Right renal cortex interstitium (tissue), 3 donors: ENCODE data around the gene CFAP90. TPM values are rescaled to one million over a fixed set of nuclear protein-coding genes. Genes with fewer than 3 reads are reported as not detected.
A peak's percentile ranks its signal among the peaks of the same experiment; 100 is the strongest.

Experiments
- DNase-seq, 3 donors: peaks; one replicate each; pipeline ENCODE4 v3.0.0-alpha.2; 2013; ENCODE audit warnings: low read depth in 3 of 3, low spot score in 2 of 3
- polyA plus RNA-seq, 3 donors: library from polyadenylated mRNA; unstranded; fragments of 120-200 nt; gene quantifications; one replicate each; pipeline ENCODE4 v1.2.1, GENCODE V29; 2013; ENCODE audit not compliant: insufficient read length in 3 of 3

CFAP90 gene
- polyA plus RNA-seq, 3 donors, result 4.6 to 5.7 (median 4.7) TPM

DNA sequence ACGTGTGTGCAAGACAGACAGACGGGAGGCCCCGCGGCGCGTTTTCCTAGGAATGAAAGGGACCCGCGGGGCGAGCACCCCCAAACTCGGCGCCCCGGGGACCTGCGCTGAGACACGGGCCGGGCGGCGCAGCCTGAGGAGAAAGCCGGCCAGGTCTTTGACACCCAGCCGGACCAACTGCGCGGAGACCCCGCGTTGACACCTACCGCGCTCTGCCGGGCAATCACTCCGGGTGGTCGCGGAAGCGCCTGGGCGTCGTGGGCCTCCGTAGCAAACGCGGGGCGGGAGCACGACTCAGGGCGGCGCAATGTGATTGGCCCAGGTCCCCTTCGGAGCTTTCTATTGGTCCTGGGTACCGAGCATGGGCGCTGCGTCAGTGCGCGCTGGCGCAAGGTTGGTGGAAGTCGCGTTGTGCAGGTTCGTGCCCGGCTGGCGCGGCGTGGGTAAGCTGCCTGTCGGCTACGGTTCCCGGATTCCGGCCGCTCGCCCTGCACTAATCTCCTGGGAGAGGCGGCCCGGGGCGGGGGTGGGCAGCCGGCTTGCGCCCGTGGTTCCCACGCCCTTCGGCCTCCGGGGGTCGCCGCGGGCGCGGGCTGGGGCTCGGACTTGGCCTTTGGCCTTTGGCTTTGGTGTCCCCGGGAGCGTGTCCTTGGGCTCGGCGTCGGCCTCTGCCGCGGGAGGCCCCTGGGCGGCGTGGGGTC, 18.0 kb upstream of the CFAP90 start, which contains the start of the genes FASTKD3 and MTRR:
Gene FASTKD3 (minus strand): TSS at position 259 of the 701 bp plus-strand sequence. CDS start 948 bp downstream, outside the sequence.
Gene MTRR (plus strand): TSS at position 376 of the 701 bp plus-strand sequence. CDS start 1,647 bp downstream, outside the sequence.
- DNase-seq, result peak; percentile 68 to 85 (median 78)

GRCh38 chr5:7868427-7868772, 17.5 kb upstream of the CFAP90 start:
- no peak for DNase-seq

DNA sequence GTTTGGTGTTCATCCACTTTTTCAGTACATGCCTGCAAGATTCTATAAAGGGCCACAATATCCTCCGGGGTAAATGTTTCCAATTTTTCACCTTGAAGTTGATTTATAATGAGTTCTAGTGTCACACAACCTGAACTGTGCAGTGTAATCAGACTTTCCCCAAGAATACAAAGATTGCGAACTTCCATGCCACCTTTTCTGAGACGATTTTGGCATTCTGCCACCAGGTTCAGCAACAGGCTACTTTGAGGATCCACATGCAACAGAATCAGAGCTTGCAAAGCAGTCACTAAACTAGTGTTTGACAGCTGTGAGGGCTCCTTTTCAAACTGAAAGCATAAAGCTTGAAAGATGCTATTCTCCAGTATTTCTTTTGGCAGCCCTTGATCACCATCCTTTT, 16.3 kb upstream of the CFAP90 start:
- DNase-seq, result no peak

GRCh38 chr5:7866196-7866595, 15.3 kb upstream of the CFAP90 start:
- no peak for DNase-seq

DNA sequence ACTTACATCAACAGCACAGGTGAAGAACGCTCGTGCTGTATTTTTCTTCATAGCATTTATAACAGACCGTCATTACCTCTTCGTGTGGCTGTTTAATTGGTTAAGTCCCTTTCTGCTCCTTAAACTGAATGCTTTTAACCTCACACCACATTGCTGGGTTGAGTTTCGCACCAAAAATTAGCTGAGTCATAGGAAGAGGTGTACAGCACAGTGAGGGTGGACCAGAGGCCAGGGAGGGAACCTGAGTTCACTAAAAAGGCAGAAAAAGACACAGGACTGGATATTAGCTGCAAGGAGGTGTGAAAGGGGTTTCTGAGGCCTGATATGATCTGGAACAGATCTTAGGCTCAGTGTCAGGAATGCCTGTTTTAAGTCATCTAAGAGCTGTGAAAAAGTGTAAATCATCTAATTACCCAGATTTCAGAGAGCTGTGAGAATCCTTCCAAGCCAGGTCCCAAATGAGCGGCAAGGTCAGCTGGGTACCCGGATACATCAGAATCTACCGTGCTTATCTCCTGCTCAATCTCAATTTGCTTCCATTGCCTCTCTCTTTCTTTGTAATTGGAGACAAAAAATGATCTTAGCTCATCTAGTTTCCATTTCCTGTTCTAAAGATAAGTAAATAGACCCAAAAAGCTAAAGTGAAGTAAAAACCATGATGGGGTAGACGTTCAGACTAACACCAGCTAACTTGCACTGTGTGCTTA, 7.1 kb upstream of the CFAP90 start:
- DNase-seq, result no peak

GRCh38 chr5:7857361-7857760, 6.4 kb upstream of the CFAP90 start:
- no peak for DNase-seq

DNA sequence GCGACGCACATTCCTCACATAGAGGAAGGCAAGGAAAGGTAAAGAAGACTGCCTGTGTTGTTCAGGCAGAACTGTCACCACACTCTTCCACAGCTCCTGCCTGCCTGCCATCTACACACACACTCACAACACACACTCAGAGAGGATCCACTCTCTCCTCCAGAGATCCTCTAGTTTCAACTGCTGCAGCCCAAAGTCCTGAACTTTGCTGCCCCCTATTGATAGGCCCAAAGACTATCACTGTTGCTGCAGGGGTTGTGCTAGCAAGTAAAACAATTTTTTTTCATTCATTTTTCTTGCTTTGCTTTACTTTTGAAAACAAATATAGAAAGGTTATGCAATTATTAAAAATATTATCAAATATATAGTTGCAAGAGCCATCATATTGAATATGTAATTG, 5.9 kb upstream of the CFAP90 start:
- DNase-seq, result no peak

GRCh38 chr5:7855611-7856010, 4.7 kb upstream of the CFAP90 start:
- no peak for DNase-seq

- no peak for DNase-seq
Measured at GRCh38 chr5:7852988-7853387, 2.1 kb upstream of the CFAP90 start.

DNA sequence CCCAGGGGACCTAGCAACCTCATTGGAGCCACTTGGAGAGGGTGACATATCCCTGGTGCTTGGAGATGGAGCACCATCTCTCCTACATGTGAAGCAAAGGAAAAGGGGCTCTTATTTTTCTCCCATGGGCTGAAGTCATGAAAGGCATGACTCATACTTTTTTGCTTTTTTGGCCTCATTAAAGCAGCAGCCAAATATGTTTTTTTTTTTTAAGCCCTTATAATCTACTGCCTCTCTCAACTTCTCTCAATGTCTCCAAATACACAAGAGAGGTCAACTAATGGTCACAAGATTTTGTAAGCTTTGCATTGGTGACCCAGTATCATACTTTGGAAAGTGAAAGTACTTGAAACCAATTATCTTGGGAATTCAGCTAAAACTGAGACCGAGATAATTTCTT, 1.6 kb upstream of the CFAP90 start:
- DNase-seq, result no peak

DNA sequence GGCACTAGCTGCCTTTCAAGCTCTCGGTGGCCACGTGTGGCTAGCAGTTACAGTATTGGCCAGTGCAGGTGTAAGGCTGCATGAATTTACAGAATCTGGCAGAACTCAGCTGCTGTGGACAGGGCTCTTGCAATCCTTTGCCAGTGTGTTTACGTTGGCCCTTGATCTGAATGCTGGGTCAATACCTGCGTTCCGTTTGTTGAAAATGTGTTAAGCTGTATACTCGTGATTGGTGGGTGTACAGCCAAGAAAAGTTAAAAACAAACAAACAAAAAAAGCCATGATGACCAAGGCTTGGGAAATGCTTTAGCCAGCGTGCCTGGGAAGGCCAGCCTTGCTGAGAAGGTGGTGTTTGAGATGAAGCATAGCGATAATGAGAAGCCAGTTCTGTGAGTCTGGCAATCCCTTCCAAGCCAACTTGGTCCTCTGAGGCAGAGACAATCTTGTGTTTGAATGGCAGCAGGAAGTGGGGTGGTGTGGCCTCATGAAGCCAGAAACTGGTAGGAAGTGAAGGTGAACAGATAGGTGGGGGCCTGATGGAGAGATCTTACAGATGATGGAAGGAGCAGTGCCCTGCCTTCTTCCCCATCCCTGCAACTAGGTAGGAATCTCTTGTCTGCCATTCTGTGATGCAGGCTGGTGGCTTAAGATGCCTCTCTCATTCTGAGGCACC, 820 bp upstream of the CFAP90 start:
- no peak for DNase-seq

- DNase-seq, result no peak
Measured at GRCh38 chr5:7851240-7851592, 283 bp upstream of the CFAP90 start.

DNA sequence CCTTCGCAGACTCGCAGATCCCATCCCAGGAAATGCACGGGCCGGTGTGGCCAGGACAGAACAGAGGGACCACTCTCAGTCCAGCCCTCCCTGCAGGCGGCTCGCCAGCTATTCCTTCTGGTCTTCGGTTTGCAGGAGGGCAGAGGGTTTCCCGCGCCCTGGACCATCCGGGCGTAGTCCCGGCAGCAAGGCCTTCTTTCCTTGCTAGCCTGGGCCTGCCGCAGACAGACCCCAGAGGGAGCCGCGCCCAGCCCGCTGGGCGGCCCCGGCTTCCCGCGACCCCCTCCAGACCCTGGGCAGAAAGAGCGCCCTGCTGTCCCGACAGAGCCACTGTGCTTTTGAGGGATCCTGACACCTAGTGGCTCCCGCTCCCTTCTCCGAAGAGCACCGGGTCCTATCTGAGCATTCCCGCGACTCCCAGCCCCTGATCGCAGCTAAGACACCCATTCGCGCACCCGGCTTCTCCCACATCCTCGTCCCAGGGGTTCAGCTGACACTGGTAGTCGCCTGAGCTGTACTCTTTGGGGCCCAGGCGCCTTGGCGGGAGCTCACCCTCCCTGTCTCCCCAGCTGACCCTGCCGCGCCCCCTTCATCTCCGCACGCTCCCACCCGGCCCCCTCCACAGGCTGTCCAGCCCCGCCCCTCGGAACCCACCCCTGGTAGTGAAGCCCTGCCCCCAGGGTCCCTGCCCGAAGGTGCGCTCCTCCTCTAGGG, 1.1 kb downstream of the CFAP90 start:
- no peak for DNase-seq

DNA sequence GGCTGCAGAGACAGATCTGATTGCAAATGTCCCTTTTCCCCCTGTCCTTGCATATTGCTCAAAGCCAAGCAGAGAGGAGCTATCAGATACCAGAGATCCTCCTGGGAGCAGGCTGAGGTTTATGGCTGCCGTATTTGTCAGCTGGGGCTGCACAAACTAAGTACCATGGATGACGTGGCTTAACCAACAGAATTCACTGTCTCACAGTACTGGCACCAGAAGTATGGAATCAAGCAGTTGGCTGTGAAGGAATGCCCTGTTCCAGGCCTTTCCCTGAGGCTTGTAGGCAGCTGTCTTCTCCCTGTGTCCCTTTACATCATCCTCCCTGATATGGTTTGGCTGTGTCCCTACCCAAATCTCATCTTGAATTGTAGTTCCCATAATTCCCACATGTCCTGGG, 2.6 kb downstream of the CFAP90 start:
- no peak for DNase-seq

DNA sequence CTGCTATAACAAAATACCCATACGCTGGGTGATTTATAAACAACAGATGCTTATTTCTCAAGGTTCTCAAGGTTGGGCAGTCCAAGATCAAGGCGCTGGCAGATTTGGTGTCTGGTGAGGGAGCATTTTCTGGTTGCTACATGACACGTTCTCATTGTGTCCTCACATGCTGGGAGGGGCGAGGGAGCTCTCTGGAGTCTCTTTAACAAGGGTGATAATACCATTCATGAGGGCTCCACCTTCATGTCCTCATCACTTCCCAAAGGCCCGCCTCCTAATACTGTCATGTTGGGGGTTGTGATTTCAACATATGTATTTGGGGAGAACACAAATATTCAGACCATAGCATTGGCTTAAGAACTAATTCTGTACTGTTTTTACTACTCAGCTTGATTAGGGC, 4.6 kb downstream of the CFAP90 start:
- DNase-seq, result no peak

GRCh38 chr5:7845557-7845956, 5.4 kb downstream of the CFAP90 start:
- no peak for DNase-seq

- DNase-seq, result no peak
Measured at GRCh38 chr5:7844901-7845300, 6.0 kb downstream of the CFAP90 start.

- no peak for DNase-seq
Measured at GRCh38 chr5:7842531-7842930, 8.4 kb downstream of the CFAP90 start.

DNA sequence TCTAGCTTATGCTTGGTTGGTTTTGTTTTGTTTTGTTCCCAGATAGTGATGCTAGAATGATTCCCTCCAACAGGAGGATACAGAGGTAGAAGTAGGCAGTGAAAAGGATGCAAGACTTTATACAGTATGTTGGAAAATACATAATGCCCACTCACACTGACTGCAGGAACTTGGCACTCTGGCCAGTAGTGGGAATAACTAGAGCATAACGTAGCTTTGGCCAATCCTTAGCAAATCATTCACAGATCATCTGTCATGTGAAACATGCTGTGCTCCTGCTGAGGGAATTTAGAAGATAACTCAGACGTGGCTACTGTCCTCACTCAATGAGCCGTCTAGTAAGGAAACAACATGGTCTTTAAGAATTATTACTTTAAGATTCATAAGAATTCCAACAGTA, 13.5 kb downstream of the CFAP90 start:
- no peak for DNase-seq

DNA sequence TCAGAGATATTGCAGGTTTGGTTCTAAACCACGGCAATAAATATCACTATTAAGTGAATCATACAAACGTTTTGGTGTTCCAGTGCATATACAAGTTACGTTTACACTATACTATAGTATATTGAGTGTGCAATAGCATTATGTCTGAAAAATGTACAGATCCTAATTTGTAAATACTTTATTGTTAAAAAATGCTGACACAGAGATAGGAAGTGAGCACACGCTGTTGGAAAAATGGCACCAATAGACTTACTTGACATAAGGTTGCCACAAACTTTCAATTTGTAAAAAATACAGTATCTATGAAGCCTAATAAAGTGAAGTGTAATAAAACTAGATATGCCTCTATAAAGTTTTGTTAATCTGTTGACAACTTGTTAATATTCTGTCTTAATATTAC, 16.0 kb downstream of the CFAP90 start:
- no peak for DNase-seq

- no peak for DNase-seq
Measured at GRCh38 chr5:7828269-7828668, 22.7 kb downstream of the CFAP90 start.
